Middle frontal gyrus (tissue), 1 donor: Measurements from ENCODE around the gene SHB.

Source experiments
- DNase-seq: peaks from one replicate; pipeline ENCODE4 v3.0.0-alpha.2; 2015; ENCODE audit warnings: low spot score; ENCODE audit errors: extremely low spot score

Gene SHB

DNA sequence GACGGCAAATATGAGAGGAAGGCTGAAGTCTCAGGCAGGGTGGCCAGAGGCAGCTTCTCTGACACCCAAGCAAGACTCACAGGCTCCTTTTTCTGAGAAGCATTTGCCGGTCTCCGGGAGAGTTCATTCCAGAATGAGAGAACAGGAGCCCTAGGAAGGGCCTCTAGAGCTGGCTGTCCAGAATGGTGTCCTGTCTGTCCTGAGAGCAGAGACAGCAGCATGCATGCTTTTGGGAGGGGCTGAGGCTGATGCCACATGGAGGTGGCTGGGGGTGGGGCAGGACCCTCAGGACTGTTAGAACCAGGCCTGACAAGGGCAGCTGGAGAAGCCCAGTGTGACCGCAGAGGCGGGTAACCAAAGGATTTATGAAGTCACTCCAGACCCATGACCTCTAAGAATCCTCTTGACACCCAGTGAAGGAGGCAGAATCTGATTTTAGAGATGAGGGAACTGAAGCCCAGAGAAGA, 60.0 kb downstream of the SHB start:
- no peak for DNase-seq

- no peak for DNase-seq
Measured at GRCh38 chr9:38008168-38009034, 60.6 kb downstream of the SHB start.

DNA sequence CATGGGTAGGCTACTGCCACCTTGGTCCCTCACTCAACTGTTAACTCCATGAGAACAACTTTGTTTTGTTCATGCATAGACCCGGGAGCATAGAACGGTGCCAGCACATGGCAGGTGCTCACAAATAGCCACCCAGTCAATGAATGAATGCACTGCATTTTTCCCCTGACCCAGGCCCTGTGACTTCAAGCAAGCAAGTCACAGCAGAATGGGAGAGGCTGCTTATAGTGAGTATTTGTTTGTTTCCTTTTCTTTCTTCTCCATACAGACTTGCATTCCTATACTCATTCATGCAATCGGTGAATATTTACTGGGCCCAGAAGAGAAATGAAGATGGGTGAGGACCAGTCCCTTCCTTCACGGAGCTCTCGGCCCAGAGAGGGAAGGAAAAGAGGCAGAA, 62.0 kb downstream of the SHB start:
- no peak for DNase-seq

- DNase-seq = no peak
Measured at GRCh38 chr9:38006163-38006562, 62.9 kb downstream of the SHB start.

DNA sequence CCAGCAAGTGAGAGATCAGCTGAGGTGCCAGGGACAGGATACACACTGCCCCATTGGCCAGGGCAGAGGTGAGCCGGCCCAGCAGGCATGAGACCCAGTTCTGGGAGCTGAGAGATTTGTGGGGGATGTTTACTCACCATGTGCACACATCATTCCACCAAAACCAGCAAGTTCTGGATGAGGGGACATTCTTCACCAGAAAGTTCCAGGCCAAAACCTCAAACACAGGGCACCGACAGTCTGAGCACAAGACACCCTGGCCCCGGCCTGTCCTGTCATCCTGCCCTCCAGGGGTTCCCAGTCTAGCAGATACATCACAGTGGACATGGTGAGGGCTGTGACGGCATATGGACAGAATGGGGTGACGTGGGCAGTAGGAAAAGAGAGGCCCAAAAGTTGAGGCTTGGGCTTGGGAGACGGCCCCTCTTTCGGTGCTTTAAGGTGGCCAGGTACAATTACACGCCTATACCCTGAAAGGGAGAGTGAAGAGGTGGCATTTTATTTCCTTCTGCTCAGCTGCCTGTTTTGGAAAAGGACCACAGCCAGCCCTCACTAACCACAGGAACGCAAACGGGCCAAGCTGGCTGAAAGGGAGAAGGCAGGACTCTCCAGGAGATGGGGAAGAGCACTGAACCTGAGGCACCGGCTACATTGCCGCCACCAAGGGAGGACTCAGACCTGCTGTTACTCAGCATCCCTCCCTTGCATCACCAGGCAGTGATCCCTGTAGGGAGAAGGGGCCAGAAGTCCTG, 64.0 kb downstream of the SHB start:
- no peak for DNase-seq

DNA sequence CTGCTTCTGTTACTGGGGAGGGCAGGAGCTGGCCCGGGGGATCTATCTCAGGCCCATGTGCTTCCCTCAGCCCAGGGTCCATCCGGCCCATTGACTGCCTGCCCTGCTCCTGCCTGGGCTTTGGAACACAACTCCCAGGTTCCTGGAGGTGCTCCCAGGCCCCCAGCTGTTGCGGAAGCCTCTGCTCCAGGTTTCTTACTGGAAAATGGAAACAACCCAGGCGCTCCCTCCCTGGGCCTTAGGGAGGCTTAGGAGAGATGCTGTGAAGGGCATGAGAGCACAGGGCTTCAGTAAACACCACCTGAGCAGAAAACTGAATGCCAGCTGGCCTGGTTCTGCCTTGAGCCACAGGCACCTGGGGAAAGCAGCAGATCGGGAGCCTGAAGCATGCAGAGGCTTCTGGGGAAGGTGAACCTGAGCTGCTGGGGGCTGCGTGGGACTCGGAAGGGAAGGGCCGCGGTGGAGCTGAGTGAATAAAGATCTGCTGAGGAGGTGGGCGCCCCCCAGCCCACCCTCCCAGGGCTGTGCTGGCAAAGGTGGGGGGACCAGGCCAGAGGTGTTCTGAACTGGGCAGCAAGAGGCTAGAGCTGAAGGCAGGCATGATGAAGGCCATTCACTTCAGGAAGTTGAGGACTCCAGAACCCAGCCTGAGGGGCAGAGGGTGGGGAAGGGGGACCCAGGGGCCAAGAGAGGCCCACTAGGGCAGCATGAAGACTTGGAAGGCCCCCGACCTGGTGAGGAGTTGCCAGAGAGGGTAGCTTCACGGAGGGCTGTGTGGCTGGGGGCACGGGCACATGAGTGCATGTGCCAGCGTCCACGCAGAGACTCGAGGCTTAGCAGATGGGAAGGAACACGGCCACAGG, 64.8 kb downstream of the SHB start:
- DNase-seq = no peak

- DNase-seq = no peak
Measured at GRCh38 chr9:38003230-38003629, 65.8 kb downstream of the SHB start.

DNA sequence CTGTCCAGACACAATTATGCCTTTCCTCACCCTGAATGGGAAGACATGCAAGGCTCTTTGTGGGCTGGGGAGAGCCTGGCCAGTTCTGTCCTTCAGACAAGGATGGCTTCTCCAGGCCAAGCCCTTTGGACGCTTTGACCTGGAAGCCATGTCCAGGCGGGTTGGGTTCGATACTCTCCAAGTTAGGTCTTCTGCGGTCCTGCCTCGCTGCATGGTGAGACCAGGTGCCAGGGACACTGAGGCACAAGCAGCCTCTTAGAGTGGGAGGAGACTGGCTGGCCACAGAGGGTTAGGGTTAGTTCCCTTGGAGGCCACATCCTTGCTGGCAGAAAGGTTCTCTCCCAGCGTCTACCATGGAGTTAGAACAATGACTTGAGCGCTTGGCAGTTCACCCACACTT, 67.6 kb downstream of the SHB start:
- no peak for DNase-seq

DNA sequence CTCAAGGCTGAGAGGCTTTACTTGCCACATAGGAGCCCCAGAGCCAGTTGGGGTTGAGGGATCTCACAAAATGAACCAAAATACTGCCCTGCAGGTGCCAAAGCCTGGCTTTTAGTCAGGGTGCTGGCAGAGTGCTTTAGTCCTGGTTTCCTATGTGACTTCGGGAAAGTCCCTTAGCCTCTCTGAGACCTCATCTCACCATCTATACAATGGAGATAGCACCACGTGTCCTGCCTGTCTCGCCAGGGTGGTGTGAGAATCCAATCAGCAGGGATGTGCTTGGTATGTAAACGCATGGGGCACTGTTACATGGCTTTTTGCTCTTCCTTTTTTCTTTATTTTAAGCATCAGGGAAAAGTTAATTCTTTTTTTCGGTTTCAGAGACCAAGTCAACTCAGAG, 68.3 kb downstream of the SHB start:
- DNase-seq = no peak

DNA sequence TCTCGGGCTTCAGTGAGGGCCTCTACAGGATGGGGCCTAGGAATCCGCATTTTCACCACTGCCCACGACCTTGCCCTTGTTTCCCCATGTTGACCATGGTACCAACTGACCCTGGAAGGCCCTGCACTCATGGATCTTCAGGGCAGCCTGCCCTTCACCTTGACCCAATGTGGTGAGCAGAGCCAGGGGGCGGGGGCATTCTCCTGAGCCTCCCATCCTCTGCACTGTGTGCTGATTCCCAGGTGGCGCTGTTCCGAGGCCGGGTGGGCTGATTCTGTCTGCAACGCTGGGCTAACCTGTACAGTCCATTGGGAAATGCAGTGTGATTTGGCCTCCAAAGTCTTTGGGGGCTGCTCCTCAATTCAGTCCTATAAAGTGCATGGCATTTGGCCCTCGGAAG, 68.7 kb downstream of the SHB start:
- DNase-seq = no peak

DNA sequence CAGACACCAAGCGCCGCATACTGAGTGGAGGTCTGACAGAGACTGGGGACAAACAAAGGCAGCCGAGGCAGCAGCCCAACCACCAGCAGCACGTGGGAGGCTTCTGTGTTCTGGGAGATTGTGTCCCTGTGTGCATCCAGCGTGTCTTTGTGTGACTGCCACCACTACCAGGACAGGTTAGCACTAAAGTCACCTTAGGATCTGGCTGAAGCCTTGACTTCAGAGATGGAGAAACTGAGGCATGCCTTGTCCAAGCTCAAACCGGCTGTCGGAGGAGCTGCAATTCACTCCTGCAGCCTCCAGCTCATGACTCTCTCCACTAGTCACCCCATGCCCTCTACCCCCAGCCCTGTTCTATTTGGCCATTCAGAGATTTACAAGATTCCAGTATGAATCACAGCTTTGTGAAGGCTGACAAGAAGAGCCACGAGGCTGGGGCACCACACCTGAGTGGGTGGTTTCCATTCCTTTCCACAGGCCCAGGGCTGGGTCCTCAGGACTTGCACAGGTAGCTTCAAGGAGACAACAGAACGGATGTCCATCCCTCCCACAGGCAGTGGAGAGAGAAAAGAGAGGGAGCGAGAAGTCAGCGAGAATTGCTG, 69.3 kb downstream of the SHB start:
- no peak for DNase-seq

- DNase-seq = no peak
Measured at GRCh38 chr9:37998881-37999587, 70.0 kb downstream of the SHB start.

DNA sequence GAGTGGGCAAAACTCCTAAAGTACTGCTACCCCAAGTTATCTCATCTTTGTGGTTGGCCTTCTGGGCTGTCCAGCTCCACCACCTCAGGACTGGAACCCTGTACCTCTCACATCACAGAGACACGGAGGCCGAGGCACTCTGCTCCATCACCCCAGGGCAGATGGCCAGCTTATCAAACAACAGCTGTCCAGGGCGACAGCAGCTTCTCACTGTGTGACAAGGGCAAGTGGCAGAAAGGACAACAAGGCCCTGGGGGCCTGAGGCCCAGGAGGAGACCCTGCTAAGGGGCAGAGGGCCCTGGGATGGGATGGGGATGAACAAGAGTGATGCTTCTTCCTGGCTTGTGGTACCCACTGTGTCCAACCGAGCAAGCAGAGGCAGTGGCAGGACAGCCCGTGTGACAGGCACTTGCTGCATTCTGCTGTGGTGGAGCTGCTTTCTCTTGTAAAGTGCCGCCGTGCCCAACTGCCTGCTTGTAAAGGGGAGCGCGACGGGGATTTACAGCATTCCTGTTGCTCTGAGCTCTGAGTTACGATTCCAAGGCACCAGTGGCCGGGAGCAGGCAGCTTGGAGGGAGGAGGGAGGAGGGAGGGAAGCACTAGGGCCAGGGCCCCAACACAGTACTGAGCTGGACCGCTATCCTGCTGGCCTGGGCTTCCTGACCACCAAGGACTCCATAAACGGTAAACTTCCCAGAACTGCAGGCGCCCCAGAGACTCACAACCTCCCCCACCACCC, 71.2 kb downstream of the SHB start:
- no peak for DNase-seq

GRCh38 chr9:37996819-37997217, 72.2 kb downstream of the SHB start:
- DNase-seq = no peak

DNA sequence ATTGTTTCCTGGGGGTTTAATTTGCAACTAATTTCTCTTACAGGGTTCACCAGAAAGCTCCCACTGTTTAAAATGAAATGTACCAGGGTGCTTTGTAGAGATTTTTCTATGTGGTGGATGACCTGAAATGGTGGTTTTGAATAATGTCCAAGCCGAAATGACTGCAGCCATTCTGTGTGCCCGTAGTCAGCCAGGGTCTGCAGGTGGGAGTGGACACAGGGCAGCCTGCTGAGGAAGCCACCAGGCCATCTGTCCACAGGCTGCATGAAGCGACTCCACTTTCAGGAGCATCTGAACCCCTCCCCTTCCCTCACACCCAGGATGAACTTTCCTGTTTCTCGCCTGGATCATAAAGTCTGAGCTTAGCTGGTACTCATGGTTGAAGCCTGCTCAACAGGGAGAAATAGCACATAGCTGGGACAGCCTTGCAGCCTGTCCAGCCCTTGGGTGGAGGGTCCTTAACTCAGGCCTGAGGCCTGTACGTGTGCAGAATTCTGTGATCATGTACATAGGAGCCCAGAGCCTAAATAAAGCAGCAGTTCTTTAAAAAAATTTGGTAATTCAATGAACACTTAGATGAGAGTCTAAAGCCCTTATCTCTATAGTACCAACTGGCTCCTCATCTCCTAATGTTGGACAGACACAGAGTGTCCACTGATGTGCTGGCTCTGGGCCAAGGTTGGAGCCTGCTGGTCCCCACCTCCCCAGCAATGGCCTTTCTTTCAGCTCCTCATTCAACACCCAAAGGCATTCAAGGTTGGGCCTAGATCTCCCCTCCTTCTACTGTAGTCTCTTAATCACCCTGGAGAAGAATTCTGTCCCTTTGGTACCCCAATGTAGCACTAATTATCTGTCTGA, 72.8 kb downstream of the SHB start:
- no peak for DNase-seq

DNA sequence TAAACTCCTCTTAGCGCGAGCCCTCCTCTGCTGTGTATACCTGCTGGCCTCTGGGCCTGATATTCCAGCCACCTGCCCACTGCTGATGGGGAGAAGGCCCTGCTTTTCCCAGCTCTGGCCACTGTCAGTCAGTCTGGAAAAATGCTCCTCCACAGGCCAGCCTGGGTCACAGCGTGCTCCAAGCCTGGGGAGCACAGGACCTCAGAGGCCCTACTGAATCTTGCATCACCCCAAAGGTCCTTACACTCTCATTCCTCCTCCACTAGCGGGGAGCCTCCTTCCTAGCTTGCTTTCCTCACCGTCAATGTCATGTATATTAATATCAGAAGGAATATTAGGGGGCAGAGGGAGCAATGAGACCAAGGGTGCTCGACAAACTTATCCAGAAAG, 73.7 kb downstream of the SHB start:
- no peak for DNase-seq

GRCh38 chr9:37994639-37995347, 74.2 kb downstream of the SHB start:
- peak; percentile 88 for DNase-seq

DNA sequence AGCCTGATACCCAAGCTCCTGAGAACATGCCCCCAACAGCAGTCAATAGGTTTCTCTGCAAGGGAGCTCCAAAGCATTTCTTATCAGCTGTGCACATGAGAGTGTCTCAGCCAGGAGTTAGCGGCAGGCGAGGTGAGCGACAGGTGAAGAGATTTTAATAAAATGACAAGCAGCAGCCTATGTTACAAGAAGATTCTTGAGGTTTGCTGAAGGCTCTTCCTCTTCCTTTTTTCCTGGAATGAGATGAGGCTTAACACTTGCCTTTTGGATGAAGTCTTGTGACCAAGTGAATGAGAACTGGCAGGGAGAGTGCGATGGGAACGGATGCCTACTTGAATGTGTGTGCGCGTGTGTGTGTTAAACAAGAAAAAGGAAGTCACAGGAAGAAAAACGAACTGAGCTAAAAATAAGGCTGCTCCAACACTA, 76.1 kb downstream of the SHB start:
- DNase-seq = no peak
